ENCODE measurements around the gene IFNA17. TPM values are rescaled to one million over a fixed set of nuclear protein-coding genes. Genes with fewer than 3 reads are reported as not detected.
"Not testable (repeated sequence)": the region's sequence is repeated elsewhere in the genome, so short reads cannot be mapped to it uniquely, and the experiment has no call there.

The IFNA17 gene
- total RNA-seq, 2 donors from 2014 or later, result not detected

GRCh38 chr9:21234153-21234687, 6.2 kb upstream of the IFNA17 start:
- no peak overlapping the region for H3K27ac ChIP-seq
- DNase-seq (ENCODE audit: low spot score), result no peak
- H3K36me3 ChIP-seq, result no peaks in the 10 kb centered on the region
- no peak overlapping the region for H3K4me3 ChIP-seq
- no peaks in the 10 kb centered on the region for H3K4me1 ChIP-seq (replicated peaks)
- intact Hi-C loops (cut with DNase I), result loop anchor here (10.0 kb wide), 1 partner anchor 551 kb away; no protein-coding TSS in a partner anchor
- H3K27me3 ChIP-seq (replicated peaks; ENCODE audit: insufficient read depth), result no peaks in the 10 kb centered on the region
- TF ChIP-seq CTCF (IDR thresholded peaks at IDR 0.05) (no peak), POLR2A (IDR thresholded peaks at IDR 0.05) (no peak), POLR2AphosphoS5 (IDR thresholded peaks at IDR 0.05) (no peak)
- 83% methylated on average over 4 of the region's 4 CpGs for WGBS
- no peaks in the 10 kb centered on the region for H3K9me3 ChIP-seq

- WGBS, result 95% methylated on average over 2 of the region's 2 CpGs
- no peaks in the 10 kb centered on the region for H3K4me1 ChIP-seq (replicated peaks)
- H3K4me3 ChIP-seq, result no peak overlapping the region
- intact Hi-C loops (cut with DNase I), result loop anchor here (10.0 kb wide), 1 partner anchor 552 kb away; no protein-coding TSS in a partner anchor
- no peaks in the 10 kb centered on the region for H3K27me3 ChIP-seq (replicated peaks; ENCODE audit: insufficient read depth)
- H3K9me3 ChIP-seq, result no peaks in the 10 kb centered on the region
- DNase-seq (ENCODE audit: low spot score), result no peak
- TF ChIP-seq POLR2AphosphoS5 (IDR thresholded peaks at IDR 0.05) (no peak), POLR2A (IDR thresholded peaks at IDR 0.05) (no peak), CTCF (IDR thresholded peaks at IDR 0.05) (no peak)
- H3K27ac ChIP-seq, result no peak overlapping the region
- no peaks in the 10 kb centered on the region for H3K36me3 ChIP-seq
These were observed 5.2 kb upstream of the IFNA17 start for GRCh38 chr9:21233258-21233657.

GRCh38 chr9:21217211-21217610, 10.8 kb downstream of the IFNA17 start, which contains the start of gene IFNA16:
IFNA16 (minus strand) TSS chr9:21217311; CDS start chr9:21217305, 6 bp downstream.
- H3K36me3 ChIP-seq; H3K4me1 ChIP-seq (replicated peaks); H3K27me3 ChIP-seq (replicated peaks; ENCODE audit: insufficient read depth); intact Hi-C loops (cut with DNase I); DNase-seq (ENCODE audit: low spot score); H3K4me3 ChIP-seq; H3K27ac ChIP-seq; H3K9me3 ChIP-seq: not testable (repeated sequence)
- whole genome bisulfite sequencing, result 100% methylated on average over 1 of the region's 1 CpG

- H3K27me3 ChIP-seq (replicated peaks; ENCODE audit: insufficient read depth); DNase-seq (ENCODE audit: low spot score); H3K9me3 ChIP-seq; intact Hi-C loops (cut with DNase I); H3K4me3 ChIP-seq; H3K27ac ChIP-seq; H3K4me1 ChIP-seq (replicated peaks); H3K36me3 ChIP-seq: not testable (repeated sequence)
- WGBS, result 50% methylated on average over 5 of the region's 5 CpGs
These were observed 14.4 kb downstream of the IFNA17 start for GRCh38 chr9:21213411-21214326.

GRCh38 chr9:21212160-21212559, 15.9 kb downstream of the IFNA17 start:
- DNase-seq (ENCODE audit: low spot score); H3K27ac ChIP-seq; H3K4me3 ChIP-seq; H3K27me3 ChIP-seq (replicated peaks; ENCODE audit: insufficient read depth); H3K9me3 ChIP-seq; intact Hi-C loops (cut with DNase I); H3K4me1 ChIP-seq (replicated peaks); H3K36me3 ChIP-seq: not testable (repeated sequence)
- 71% methylated on average over 2 of the region's 2 CpGs for WGBS

- H3K36me3 ChIP-seq; H3K27me3 ChIP-seq (replicated peaks; ENCODE audit: insufficient read depth); H3K4me3 ChIP-seq; intact Hi-C loops (cut with DNase I); H3K27ac ChIP-seq; H3K4me1 ChIP-seq (replicated peaks); H3K9me3 ChIP-seq; DNase-seq (ENCODE audit: low spot score): not testable (repeated sequence)
- WGBS, result 81% methylated on average over 2 of the region's 2 CpGs
These were observed 17.2 kb downstream of the IFNA17 start for GRCh38 chr9:21210782-21211181.

Measured in prostate gland (tissue), 2 donors.